WTC11 (cell line): ENCODE results near the gene NCSTN.

Experiments used
- AR ChIP-seq: fragments of 250-450 bp; sonication (Bioruptor Pico); IDR thresholded peaks from 2 replicates; pipeline ENCODE4 v1.9.0; 2021; ENCODE audit warnings: mild to moderate bottlenecking
- CTCF ChIP-seq: fragments of 200-600 bp; IDR thresholded peaks from 2 replicates; pipeline ENCODE4 v1.8.0; 2022; ENCODE audit warnings: antibody characterized with exemption
- E2F1 ChIP-seq: sonication (generic); formaldehyde crosslinking; IDR thresholded peaks from 2 replicates; pipeline ENCODE4 v1.8.0; 2022; ENCODE audit warnings: mild to moderate bottlenecking, missing genetic modification reagents
- MAX ChIP-seq: sonication (generic); formaldehyde crosslinking; IDR thresholded peaks from 2 replicates; pipeline ENCODE4 v1.8.0; 2022; ENCODE audit warnings: mild to moderate bottlenecking, missing genetic modification reagents
- OVOL2 ChIP-seq: fragments of 250-450 bp; sonication (Bioruptor Pico); IDR thresholded peaks from 2 replicates; pipeline ENCODE4 v1.9.0; 2021; ENCODE audit warnings: mild to moderate bottlenecking, borderline replicate concordance
- SP1 ChIP-seq: sonication (generic); formaldehyde crosslinking; conservative IDR thresholded peaks from 2 replicates; pipeline ENCODE4 v1.8.1; 2022; ENCODE audit warnings: missing genetic modification reagents
- TEAD1 ChIP-seq: sonication (generic); formaldehyde crosslinking; IDR thresholded peaks from 2 replicates; pipeline ENCODE4 v1.8.0; 2022; ENCODE audit warnings: mild to moderate bottlenecking, missing genetic modification reagents
- TEAD4 ChIP-seq: sonication (generic); formaldehyde crosslinking; IDR thresholded peaks from 2 replicates; pipeline ENCODE4 v1.8.0; 2022; ENCODE audit warnings: mild to moderate bottlenecking, missing genetic modification reagents
- ZNF512 ChIP-seq: sonication (generic); formaldehyde crosslinking; IDR thresholded peaks from 2 replicates; pipeline ENCODE4 v1.8.1; 2022; ENCODE audit warnings: missing genetic modification reagents, borderline replicate concordance
- ZNF532 ChIP-seq: fragments of 250-450 bp; sonication (Bioruptor Pico); IDR thresholded peaks from 2 replicates; pipeline ENCODE4 v1.9.0; 2021; ENCODE audit warnings: mild to moderate bottlenecking, borderline replicate concordance

- TF ChIP-seq CTCF (no peak), TEAD1 (no peak), OVOL2 (CRISPR knock-in tag) (no peak), MAX (CRISPR knock-in tag) (no peak), TEAD4 (no peak), ZNF512 (CRISPR knock-in tag) (no peak), AR (CRISPR knock-in tag) (no peak), ZNF532 (CRISPR knock-in tag) (no peak), SP1 (CRISPR knock-in tag) (no peak), E2F1 (no peak)
Observed at GRCh38 chr1:160401487-160401805, 58.3 kb downstream of the NCSTN start.
